Upper lobe of right lung (tissue), 1 donor: ENCODE data around the gene GRM5. TPM values are rescaled to one million over a fixed set of nuclear protein-coding genes. Genes with fewer than 3 reads are reported as not detected.

Source experiments
- ATAC-seq: fragments of 200-7000 bp; cut with Tn5 transposase; one replicate; pipeline ENCODE4 v1.9.1; 2020; ENCODE audit warnings: mild to moderate bottlenecking, moderate library complexity
- DNase-seq: peaks from one replicate; pipeline ENCODE4 v3.0.0-alpha.2; 2020
- H3K27ac ChIP-seq: fragments of 200-600 bp; one replicate; pipeline ENCODE4 v1.8.0; 2022
- H3K27me3 ChIP-seq: fragments of 200-600 bp; one replicate; pipeline ENCODE4 v1.8.0; 2022; ENCODE audit warnings: mild to moderate bottlenecking
- H3K36me3 ChIP-seq: fragments of 200-600 bp; one replicate; pipeline ENCODE4 v1.8.0; 2022
- H3K4me1 ChIP-seq: fragments of 200-600 bp; one replicate; pipeline ENCODE4 v1.8.0; 2022
- H3K4me3 ChIP-seq: fragments of 200-600 bp; one replicate; pipeline ENCODE4 v1.8.0; 2022; ENCODE audit warnings: mild to moderate bottlenecking
- H3K9me3 ChIP-seq: fragments of 200-600 bp; one replicate; pipeline ENCODE4 v1.8.0; 2022
- intact Hi-C: fragments of 100-400 bp; cut with DNase I; formaldehyde crosslinking; loops from one replicate; pipeline ENCODE4 v1.11.0; 2022
- total RNA-seq: library from RNA; stranded (reverse); fragmentation: NEBNext Ultra II Directional; extraction: Animal tissue kit (Norgen Biotek cat#: 25700); gene quantifications from one replicate; pipeline ENCODE4 v1.2.1, GENCODE V29; 2021
- TF ChIP-seq, protein P1 (sequence below): fragments of 200-600 bp; IDR thresholded peaks from one replicate; pipeline ENCODE4 v1.8.0; 2022; ENCODE audit warnings: antibody characterized with exemption
- donor health status: DM: no; HTN: yes; CAD: no; lungs with severe emphysema.

The GRM5 gene
- total RNA-seq, 1 donor from 2014 or later, result 0.06 TPM

- no peak for DNase-seq
- no peak overlapping the region for H3K4me3 ChIP-seq
- H3K4me1 ChIP-seq, result no peaks in the 10 kb centered on the region
- no peak overlapping the region for H3K27ac ChIP-seq
- ATAC-seq, result no peak
- no peaks in the 10 kb centered on the region for H3K27me3 ChIP-seq
- TF ChIP-seq, protein P1, sequence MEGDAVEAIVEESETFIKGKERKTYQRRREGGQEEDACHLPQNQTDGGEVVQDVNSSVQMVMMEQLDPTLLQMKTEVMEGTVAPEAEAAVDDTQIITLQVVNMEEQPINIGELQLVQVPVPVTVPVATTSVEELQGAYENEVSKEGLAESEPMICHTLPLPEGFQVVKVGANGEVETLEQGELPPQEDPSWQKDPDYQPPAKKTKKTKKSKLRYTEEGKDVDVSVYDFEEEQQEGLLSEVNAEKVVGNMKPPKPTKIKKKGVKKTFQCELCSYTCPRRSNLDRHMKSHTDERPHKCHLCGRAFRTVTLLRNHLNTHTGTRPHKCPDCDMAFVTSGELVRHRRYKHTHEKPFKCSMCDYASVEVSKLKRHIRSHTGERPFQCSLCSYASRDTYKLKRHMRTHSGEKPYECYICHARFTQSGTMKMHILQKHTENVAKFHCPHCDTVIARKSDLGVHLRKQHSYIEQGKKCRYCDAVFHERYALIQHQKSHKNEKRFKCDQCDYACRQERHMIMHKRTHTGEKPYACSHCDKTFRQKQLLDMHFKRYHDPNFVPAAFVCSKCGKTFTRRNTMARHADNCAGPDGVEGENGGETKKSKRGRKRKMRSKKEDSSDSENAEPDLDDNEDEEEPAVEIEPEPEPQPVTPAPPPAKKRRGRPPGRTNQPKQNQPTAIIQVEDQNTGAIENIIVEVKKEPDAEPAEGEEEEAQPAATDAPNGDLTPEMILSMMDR, result no peak
- H3K36me3 ChIP-seq, result no peaks in the 10 kb centered on the region
- no peaks in the 10 kb centered on the region for H3K9me3 ChIP-seq
- intact Hi-C loops, result no loop called here
Observed at GRCh38 chr11:88697139-88697538, 368.6 kb downstream of the GRM5 start.

GRCh38 chr11:88695689-88696414 lies 369.9 kb downstream of the GRM5 start:
- TF ChIP-seq, protein P1, result no peak
- Histone ChIP-seq H3K4me1 (no peaks in the 10 kb centered on the region), H3K36me3 (no peaks in the 10 kb centered on the region), H3K4me3 (no peak overlapping the region), H3K27ac (no peak overlapping the region), H3K9me3 (no peaks in the 10 kb centered on the region), H3K27me3 (no peaks in the 10 kb centered on the region)
- intact Hi-C loops, result no loop called here
- no peak for DNase-seq
- ATAC-seq, result no peak

DNA sequence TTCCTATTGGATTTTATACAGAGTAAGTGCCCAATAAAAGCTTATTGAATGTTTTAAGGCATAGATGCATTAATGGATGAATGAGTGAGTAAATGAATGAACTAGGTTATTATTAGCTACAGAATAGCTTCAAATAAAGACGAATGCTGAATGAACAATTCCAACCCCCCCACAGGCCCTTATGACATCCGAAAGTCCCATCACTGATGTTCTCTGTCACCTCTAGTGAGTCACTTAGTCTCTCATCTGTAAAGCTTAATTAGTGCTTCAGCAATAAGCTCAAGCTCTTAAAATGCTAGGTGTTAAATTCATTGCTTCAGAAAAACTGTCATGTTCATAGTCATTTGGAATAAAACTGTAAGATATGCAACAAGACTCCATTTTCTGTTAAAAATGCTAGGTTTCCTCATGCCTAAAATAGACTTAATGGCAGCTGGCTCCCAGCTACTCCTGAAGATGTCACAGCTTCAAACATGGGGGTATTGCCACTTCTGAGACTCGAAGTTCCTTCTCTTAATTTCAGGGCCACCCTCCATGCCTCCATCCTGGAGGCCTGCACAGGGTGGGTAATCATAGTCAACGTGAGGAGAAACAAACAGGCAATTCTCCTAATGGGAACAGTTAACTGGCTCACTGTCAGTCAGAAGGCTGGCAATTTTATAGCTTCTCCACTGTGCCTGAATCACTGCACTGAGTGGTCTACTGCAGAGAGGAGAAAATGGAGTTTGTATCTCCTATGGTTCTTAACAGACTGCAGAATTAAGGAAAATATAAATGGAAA lies 373.3 kb downstream of the GRM5 start:
- no peaks in the 10 kb centered on the region for H3K27me3 ChIP-seq
- TF ChIP-seq, protein P1, result no peak

GRCh38 chr11:88689548-88690240 lies 376.1 kb downstream of the GRM5 start:
- TF ChIP-seq, protein P1, result no peak
- intact Hi-C loops, result no loop called here
- Histone ChIP-seq H3K9me3 (no peaks in the 10 kb centered on the region), H3K27me3 (no peaks in the 10 kb centered on the region), H3K4me3 (no peak overlapping the region), H3K36me3 (no peaks in the 10 kb centered on the region), H3K27ac (no peak overlapping the region), H3K4me1 (no peaks in the 10 kb centered on the region)
- ATAC-seq (no peak), DNase-seq (no peak)

More for the DNA sequence above, 373.3 kb downstream of the GRM5 start:
- no peak for ATAC-seq
- Histone ChIP-seq H3K4me3 (no peak overlapping the region), H3K27ac (no peak overlapping the region), H3K4me1 (no peaks in the 10 kb centered on the region), H3K9me3 (no peaks in the 10 kb centered on the region), H3K36me3 (no peaks in the 10 kb centered on the region)
- intact Hi-C loops, result no loop called here
- no peak for DNase-seq

- Histone ChIP-seq H3K36me3 (no peaks in the 10 kb centered on the region), H3K27ac (no peak overlapping the region), H3K4me1 (no peaks in the 10 kb centered on the region), H3K9me3 (no peaks in the 10 kb centered on the region), H3K27me3 (no peaks in the 10 kb centered on the region), H3K4me3 (no peak overlapping the region)
- TF ChIP-seq, protein P1, result no peak
- DNase-seq (no peak), ATAC-seq (no peak)
- intact Hi-C loops, result no loop called here
Observed at GRCh38 chr11:88683024-88683423, 382.8 kb downstream of the GRM5 start.
